NCI-H1417 treated with DMSO at 0.1 percent for 48 hours (cell line): Measurements from ENCODE around the gene RAB40C.

Experiments
- DNase-seq: peaks from one replicate; lab custom pipeline; 2025; lab: John Stamatoyannopoulos, UW

RAB40C gene

DNA sequence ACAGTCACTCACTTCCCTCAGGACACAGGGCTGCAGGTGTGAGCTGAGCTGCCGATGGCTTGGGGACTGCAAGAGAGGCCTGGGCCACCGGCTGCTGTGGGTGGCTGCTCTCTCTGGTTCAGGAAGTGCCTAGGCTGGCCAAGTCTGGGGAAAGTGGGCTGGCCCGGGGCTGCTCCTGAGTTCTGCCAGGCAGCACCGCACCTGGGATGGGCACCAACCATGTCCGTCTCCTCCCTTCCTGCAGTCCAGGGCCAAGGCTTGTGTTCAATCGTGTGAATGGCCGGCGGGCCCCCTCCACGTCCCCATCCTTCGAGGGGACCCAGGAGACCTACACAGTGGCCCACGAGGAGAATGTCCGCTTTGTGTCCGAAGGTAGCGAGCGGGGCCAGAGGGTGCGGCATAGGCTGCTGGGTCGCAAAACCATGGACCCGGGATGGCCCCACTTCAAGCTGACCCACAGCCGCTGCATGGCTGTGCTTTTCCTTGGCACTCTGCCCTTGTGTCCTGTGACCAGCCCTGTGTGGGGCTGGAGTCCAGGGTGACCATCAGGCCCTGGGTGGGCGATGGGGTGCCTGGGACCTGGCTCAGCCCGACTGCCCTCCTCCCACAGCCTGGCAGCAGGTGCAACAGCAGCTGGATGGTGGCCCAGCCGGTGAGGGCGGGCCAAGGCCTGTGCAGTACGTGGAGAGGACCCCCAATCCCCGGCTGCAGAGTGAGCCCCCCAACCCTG, 57.5 kb downstream of the RAB40C start:
- DNase-seq = no peak

DNA sequence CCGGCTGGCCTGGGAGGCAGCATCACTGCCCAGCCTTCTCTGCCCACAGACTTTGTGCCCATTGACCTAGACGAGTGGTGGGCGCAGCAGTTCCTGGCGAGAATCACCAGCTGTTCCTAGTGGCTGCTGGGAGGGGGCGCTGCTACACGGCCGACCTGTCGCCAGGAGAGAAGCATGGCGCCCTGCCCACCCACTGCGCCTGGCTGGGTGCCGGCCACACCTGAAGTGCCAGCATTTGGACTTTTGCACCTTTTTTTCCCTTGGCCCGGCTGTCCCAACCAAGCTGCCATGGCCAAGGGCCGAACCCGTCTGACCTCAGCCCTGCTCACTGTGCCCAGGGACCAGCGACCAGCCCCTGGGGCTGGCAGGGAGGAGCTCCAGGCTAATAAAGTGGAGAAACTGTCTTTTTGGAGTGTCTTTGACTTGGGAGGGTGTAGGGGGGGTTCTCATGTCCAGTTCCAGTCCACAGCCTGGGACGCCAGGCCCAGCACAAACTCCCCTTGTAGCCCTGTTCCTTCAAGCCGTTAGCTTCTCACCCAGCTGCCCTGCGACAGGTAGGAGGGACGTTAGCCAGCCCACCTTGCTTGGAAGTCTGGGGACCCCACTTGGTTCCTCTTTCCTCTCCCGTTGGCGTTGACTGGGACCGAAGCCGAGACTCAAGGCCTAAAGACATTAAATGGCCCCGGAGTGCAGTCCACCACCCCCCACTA, 58.4 kb downstream of the RAB40C start:
- no peak for DNase-seq

DNA sequence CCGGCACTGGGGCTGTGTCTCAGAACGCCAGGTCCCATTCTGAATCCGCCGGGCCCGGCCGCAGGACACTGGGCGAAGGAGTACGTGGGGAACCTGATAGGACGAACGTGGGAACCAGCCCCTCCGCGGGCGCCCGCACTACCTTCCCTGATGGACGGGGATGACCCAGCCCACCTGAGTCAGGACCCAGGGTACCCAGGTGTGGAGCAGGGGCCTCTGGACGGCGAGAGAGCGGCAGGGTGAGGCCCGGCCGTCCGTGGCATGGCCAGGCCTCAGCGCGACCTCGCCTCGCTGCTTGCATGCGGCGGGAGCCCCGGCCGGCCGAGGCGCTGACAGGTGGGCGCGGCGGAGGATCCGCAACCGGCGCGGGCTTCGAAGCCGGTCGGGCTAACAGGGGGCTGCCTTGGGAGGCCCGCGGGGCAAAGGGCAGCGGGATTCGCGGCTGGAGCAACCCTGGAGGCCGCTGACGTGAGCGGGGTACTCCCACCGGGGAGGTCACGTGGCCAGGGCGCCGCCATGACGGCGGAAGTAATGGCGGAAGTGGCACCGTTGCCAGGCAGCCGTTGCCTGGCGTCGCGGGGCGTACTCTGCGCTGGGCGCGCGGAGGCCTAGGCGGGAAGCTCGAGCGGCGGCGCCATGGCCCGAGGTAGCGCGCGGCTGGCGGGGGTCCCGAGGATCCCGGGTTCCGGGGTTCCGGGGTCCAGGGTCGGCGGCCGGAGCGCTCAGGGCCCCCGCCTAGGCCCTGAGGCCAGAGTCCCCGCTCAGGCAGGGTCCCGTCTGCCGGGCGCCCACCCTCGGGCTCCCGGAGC, 59.1 kb downstream of the RAB40C start, which contains the start of gene WDR90:
WDR90 (plus strand) TSS at position 585 of the 809 bp plus-strand sequence; CDS start at position 637, 52 bp downstream.
- peak; percentile 45 for DNase-seq

DNA sequence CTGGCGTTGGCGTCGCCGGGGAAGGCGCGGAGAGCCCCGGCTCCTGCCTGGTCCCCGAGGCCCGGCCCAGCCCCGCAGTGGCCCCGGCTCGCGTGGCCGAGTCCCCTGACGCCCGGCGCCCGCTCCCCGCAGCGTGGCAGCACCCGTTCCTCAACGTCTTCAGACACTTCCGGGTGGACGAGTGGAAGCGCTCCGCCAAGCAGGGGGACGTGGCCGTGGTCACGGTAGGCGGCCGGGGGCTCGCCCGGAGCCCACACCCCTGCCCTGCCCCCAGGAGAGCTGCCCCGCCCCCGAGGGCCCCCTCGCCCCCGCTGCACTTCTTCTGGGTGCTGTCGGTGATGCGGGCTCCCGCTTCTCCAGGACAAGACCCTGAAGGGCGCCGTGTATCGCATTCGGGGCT, 59.8 kb downstream of the RAB40C start:
- no peak for DNase-seq

DNA sequence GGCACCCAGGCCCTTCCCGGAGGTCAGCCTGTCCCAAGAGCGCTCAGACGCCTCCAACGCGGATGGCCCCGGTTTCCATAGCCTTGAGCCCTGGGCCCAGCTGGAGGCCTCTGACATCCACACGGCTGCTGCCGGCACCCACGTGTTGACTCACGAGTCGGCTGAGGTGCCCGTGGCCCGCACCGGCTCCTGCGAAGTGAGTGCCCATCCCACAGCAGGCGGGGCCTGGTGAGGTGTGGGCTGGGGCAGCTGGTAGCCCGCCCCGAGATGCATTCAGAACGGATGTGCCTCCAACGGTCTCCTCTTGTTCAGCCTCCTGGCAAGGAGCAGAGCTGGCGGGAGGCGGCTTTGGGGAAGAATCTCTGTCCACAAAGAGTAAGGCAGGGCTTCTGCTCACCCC, 62.0 kb downstream of the RAB40C start:
- DNase-seq = no peak

DNA sequence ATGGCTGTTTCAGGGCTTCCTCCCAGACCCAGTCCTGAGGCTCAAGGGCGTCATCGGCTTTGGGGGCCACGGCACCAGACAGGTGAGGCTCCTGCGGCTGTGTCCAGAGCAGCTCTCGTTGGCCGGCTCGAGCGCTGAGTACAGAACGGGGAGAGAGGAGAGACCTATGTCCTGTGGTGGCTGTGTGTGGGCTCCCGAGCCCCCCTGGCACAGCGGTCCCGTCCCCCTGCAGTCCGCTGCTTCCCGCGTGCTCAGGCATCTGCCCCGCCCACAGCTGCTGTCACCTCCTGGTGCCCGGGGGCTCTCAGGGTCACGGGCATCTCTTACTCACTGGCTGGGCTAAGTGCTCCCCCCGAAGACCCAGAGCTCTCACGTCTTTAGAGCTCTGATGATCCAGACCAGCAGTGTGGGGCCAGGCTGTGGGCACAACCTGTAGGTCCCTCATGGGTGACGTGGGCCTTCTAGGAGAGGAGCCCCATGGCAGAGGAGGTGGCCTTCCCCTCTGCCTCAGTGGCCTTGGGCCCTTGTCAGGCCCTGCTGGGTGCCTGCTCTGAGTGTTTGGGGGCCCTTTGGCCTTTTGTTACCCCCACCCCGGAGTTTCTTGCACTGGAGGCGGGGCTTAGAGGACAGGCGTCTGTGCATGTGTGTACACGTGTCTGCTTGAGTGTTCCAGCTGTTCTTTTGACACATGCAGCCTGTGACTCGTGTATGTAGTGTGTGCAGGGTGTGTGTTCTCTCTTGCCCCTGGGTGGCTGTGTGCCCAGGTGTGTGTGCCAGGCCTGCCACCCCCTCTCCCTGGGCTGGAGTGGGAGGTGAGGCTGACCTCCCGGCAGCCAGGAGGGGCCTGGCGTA, 62.8 kb downstream of the RAB40C start:
- DNase-seq = no peak

DNA sequence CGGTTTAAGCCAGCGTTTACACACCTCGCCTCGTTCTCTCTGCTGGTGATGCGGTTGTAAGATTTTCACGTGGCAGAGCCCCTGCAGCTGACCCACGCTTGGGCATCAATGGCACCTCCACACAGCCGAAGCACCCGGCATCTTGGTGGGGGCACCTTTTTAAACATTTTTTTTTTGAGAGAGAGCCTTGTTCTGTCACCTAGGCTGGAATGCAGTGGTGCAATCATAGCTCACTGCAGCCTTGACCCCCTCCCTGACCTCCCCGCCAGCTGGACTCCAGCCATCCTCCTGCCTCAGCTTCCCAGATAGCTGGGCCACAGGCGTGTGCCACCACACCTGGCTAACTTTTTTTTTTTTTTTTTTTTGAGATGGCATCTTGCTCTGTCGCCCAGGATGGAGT, 64.2 kb downstream of the RAB40C start:
- DNase-seq = no peak

DNA sequence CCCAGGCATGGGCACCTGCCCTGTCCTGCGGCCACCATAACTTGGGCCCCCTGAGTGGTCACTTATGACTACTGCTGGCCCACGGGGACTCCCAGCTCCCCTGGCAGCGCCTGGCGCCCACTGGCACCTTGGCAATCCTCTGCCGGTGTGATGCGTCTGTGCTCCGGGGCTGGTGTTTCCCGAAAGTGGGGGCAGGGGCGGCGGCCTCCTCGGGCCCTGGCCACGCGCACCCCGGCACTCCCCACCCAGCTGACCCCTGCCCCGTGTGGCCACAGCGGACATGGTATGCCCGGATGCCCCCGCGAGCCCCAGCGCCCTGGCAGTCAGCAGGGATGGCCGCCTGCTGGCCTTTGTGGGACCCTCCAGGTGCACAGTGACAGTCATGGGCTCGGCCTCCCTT, 67.6 kb downstream of the RAB40C start:
- no peak for DNase-seq

DNA sequence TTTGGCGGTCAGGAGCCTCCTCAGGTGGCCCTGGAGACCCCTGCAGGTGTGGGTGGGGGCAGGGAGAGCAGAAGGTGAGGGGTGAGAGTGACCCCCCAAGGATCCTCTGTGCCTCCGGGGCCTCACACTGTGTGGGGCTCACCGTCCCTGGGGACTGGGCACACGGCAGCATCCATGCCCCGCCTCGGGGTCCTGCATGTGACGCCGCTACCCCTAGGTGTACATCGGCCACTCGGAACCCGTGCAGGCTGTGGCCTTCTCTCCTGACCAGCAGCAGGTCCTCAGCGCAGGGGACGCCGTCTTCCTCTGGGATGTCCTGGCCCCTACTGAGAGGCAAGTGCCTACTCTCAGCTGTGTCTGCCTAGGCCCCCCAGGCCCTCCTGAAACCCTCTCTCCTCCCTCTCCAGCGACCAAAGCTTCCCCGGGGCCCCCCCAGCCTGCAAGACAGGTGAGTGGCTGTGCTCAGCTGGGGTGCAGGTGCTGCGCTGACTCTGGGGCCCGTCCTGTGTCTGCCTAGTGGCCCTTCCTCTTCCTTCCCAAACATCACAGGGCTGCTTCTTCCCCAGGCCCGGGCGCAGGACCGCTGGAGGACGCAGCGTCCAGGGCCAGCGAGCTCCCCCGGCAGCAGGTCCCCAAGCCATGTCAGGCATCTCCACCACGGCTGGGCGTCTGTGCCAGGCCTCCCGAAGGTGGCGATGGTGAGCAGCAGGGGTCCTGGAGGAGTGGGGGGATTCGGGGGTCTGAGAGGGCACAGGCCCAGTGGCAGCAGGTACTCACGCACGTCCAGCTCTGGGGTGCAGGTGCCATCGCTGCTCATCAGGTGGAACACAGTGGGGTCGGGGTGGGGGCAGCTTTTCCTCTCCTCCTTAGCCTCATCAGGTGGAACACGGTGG, 69.1 kb downstream of the RAB40C start:
- no peak for DNase-seq

DNA sequence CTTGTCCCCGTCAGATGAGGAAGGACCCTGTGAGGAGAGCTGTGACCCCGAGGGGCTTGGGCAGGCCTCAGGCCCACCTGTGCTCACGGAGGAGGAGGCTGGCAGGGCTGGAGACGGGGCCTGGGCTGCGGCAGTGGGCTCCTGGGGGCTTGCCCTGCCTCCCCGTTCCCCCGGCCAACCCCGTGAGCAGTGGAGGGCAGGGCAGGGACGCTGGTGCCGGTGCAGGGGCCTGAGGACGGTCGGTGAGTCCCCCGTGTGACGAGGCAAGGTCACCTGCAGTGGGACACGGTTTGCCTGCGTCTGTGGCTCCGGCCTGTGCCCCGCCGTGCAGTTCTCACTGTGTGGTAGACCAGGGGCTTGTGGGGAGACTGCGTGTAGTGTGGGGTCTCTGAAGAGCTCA, 69.8 kb downstream of the RAB40C start:
- no peak for DNase-seq

DNA sequence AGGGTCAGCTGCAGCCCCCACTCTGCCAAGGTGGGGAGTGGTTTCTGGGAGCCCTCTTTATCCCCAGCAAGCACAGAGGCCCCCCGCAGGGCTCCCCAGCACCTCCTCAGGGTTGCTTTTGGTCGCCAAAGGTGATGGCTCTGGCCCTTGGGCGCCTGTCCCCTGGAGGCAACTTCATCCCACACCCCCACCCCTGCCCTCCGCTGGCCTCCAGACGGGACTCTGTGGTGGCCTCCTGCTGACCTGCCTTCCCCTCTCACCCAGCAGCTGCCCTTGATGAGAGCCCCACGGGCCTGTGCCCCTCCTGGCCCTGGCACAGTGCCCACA, 70.2 kb downstream of the RAB40C start:
- no peak for DNase-seq

DNA sequence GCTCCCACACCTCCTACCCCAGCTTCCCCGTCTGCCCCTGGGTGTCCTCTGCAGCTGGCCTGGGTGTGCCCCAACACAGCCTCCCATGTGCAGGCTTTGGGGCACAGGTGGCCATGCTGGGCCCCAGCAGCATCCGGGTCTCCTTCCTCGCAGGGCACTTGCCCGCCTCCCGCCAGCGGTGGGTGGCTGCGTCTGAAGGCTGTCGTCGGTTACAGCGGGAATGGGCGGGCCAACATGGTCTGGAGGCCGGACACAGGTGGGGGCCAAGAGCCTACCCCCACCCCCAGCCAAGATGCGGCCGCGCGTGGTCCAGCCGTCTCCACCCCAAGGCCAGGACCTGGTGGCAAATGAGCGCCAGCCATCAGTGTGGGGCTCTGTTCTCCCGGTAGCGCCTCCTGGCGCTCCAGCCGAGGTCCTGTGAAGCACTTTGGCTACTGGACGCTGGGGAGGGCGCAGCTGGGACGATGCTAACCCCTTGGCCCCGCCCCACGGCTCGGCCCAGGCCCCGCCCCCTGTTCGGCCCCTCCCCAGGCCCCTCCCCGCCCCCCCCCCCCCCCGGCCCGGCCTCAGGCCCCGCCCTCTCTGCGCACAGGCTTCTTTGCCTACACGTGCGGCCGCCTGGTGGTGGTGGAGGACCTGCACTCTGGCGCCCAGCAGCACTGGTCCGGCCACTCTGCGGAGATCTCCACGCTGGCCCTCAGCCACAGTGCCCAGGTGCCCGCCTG, 70.8 kb downstream of the RAB40C start:
- peak; percentile 10 for DNase-seq

DNA sequence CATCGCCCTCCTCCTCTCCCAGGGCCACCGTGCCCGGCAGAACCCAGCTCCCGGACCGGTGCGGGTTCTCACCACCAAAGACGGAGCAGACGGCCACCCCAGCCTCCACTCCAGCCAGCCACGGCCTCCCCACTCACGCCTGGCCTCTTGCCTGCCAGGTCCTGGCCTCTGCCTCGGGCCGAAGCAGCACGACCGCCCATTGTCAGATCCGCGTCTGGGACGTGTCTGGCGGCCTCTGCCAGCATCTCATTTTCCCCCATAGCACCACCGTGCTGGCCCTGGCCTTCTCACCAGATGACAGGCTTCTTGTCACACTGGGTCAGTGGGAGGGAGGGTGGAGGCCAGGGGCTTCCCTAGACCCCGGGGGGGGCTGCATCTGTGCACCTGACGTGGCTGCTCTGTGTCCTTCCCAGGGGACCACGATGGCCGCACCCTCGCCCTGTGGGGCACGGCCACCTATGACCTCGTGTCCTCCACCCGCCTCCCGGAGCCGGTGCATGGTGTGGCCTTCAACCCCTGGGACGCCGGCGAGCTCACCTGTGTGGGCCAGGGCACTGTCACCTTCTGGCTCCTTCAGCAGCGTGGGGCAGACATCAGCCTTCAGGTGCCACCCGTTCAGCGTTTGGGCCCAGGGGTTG, 71.4 kb downstream of the RAB40C start:
- DNase-seq = no peak

DNA sequence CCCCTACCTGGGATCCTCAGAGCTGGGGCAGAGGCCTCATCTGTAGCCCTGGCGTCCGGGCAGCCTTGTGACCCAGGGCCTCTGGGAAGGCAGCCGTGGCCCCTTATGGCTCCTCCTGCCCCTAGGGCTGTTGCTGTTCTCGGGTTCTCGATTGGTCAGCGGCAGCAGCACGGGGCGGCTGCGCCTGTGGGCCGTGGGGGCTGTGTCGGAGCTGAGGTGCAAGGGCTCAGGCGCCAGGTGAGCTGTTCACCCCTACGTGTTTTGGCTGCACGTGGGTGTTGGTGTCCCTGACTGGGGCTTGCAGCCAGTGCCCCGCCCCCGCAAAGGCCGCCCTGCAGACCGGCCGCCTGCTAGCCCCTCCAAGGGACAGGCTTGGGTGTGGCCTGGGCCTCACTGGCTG, 72.2 kb downstream of the RAB40C start:
- DNase-seq = no peak

DNA sequence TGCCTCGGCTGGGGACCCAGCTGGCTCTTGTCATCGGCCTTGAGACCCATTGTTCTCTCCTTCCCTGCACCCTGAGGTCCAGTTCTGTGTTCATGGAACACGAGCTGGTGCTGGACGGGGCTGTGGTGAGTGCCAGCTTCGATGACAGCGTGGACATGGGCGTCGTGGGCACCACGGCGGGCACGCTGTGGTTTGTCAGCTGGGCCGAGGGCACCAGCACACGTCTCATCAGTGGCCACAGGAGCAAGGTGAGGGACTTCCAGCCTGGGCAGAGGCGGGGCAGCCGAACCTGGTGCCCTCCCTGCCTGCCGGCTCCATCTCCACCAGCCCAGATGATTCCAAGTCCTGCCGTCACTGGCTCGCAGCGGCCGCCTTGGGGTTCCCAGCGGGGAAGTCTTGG, 72.7 kb downstream of the RAB40C start:
- DNase-seq = no peak

DNA sequence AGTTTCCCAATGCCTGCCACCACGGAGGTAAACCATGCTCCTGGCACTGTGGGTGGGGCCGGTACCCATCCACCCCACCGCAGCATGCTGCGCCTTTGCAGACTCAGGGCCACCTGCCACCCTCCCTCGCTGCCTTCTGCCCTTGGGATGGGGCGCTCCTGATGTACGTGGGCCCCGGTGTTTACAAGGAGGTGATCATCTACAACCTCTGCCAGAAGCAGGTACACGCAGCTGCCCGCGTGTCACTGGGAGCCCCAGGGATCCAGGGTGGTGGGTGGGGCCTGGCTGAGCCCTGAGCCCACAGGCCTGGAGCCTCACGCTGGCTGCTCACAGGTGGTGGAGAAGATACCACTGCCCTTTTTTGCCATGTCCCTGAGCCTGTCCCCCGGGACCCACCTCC, 76.7 kb downstream of the RAB40C start:
- DNase-seq = no peak

DNA sequence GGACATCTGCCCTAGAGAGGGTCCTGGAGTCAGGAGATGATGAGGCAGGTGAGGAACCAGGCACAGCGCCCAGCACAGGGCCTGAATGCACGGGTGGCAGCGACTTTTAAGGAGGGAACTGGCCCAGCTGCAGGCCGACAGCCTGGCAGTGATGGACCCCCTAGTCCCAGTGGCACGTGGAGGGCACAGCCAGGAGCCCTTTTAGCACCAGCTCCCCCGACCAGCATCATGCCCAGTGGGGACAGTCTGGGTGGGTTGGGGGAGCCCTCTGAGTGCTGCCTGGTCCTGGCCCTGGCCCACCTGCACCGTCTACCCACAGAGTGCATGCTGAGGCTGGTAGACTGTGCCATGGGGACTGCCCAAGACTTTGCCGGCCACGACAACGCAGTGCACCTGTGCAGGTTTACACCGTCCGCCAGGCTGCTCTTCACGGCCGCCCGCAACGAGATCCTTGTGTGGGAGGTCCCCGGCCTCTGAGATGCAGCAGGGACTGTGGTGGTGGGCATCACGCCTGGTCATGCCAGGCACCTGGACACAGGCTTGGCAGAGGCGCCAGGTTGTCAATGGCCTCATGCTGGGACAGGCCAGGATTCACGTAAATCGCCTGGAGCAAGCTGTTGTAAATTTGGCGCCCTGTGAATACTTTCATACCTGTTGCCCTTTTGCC, 77.4 kb downstream of the RAB40C start:
- no peak for DNase-seq

DNA sequence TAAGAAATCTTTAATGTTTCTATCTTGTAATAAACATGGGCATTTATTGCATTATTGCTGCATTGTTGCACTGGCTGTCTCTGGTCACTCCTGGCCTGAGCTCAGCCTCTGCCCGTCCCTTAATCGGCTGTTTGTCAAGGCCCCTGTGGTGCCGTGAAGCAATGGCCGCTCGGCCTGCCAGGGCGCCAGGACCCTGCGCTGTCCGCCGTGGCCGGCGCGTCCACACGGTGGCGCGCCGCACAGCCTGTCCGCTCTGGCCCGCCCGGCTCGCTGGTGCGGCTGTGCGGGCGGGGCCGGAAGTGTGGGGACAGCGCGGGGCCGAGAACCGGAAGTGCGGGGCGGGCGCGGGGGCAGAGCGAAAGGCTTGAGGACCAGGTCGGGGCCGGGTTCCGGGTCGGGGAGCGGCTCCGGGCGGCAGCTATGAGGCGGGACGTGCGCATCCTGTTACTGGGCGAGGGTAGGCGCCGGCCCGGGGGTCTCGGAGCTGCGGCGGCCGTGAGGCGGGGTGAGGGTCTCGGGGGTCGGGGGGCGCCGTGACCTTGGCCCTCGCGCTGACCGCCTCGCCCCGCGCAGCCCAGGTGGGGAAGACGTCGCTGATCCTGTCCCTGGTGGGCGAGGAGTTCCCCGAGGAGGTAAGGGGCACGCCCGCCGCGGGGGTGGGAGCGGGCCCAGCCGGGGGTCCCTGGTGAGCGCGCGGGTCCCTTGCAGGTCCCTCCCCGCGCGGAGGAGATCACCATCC, 78.1 kb downstream of the RAB40C start, which contains the start of gene RHOT2:
RHOT2 (plus strand) TSS at position 353 of the 739 bp plus-strand sequence; CDS start at position 421, 68 bp downstream.
- DNase-seq = peak; percentile 67
